ENCODE results near the gene SLC26A4.

SLC26A4 gene

GRCh38 chr7:107676249-107676648 is 15.6 kb downstream of the SLC26A4 start (continued):
- TF ChIP-seq TSHZ2 (CRISPR knock-in tag; IDR thresholded peaks at IDR 0.05) (no peak), ISL1 (CRISPR knock-in tag; IDR thresholded peaks at IDR 0.05) (peak; percentile 89), TOX (CRISPR knock-in tag; IDR thresholded peaks at IDR 0.05; ENCODE audit: borderline replicate concordance) (peak; percentile 64), SNAI2 (CRISPR knock-in tag; IDR thresholded peaks at IDR 0.05) (no peak), PPARA (CRISPR knock-in tag; IDR thresholded peaks at IDR 0.05; ENCODE audit: borderline replicate concordance) (no peak), ZNF565 (CRISPR knock-in tag; conservative IDR thresholded peaks at IDR 0.05; ENCODE audit: low read depth) (no peak)

GRCh38 chr7:107678110-107678753 is 17.6 kb downstream of the SLC26A4 start:
- no peak for ATAC-seq
- TF ChIP-seq ZNF70 (CRISPR knock-in tag; IDR thresholded peaks at IDR 0.05) = no peak
- TF ChIP-seq POU6F1 (CRISPR knock-in tag; IDR thresholded peaks at IDR 0.05; ENCODE audit: borderline replicate concordance, low read depth) = no peak
- no peak for TF ChIP-seq ISL1 (CRISPR knock-in tag; IDR thresholded peaks at IDR 0.05)
- no peak for TF ChIP-seq BACH2 (CRISPR knock-in tag; IDR thresholded peaks at IDR 0.05; ENCODE audit: borderline replicate concordance)

- TF ChIP-seq CREB5 (CRISPR knock-in tag; IDR thresholded peaks at IDR 0.05; ENCODE audit: low read depth) = no peak
- no peak for TF ChIP-seq PATZ1 (CRISPR knock-in tag; IDR thresholded peaks at IDR 0.05; ENCODE audit: borderline replicate concordance)
- TF ChIP-seq BACH2 (CRISPR knock-in tag; IDR thresholded peaks at IDR 0.05; ENCODE audit: borderline replicate concordance) = no peak
- no peak for TF ChIP-seq TSHZ2 (CRISPR knock-in tag; IDR thresholded peaks at IDR 0.05)
- no peak for TF ChIP-seq POU6F1 (CRISPR knock-in tag; IDR thresholded peaks at IDR 0.05; ENCODE audit: borderline replicate concordance, low read depth)
- TF ChIP-seq RARB (CRISPR knock-in tag; IDR thresholded peaks at IDR 0.05) = no peak
- TF ChIP-seq PPARA (CRISPR knock-in tag; IDR thresholded peaks at IDR 0.05; ENCODE audit: borderline replicate concordance) = no peak
- TF ChIP-seq ZC3H10 (CRISPR knock-in tag; IDR thresholded peaks at IDR 0.05) = no peak
- no peak for TF ChIP-seq ESRRG (CRISPR knock-in tag; IDR thresholded peaks at IDR 0.05)
- TF ChIP-seq ZNF70 (CRISPR knock-in tag; IDR thresholded peaks at IDR 0.05) = no peak
- TF ChIP-seq ZFP3 (CRISPR knock-in tag; IDR thresholded peaks at IDR 0.05) = no peak
- TF ChIP-seq GLIS3 (CRISPR knock-in tag; IDR thresholded peaks at IDR 0.05) = no peak
- no peak for TF ChIP-seq ZNF565 (CRISPR knock-in tag; conservative IDR thresholded peaks at IDR 0.05; ENCODE audit: low read depth)
- no peak for TF ChIP-seq ARNTL (CRISPR knock-in tag; IDR thresholded peaks at IDR 0.05; ENCODE audit: borderline replicate concordance, low read depth)
- TF ChIP-seq OSR1 (CRISPR knock-in tag; IDR thresholded peaks at IDR 0.05) = no peak
- no peak for TF ChIP-seq TOX (CRISPR knock-in tag; IDR thresholded peaks at IDR 0.05; ENCODE audit: borderline replicate concordance)
- no peak for ATAC-seq
These were observed 19.9 kb downstream of the SLC26A4 start for GRCh38 chr7:107680478-107680877.

Data from SK-N-SH treated with all-trans-retinoic acid at 6 μM for 48 hours (cell line).